Measurements from ENCODE around the gene RABAC1.

Gene RABAC1

GRCh38 chr19:41937525-41938468, 21.3 kb downstream of the RABAC1 start:
- no peak overlapping the region for H3K4me3 ChIP-seq (replicated peaks in 1 of 2; ENCODE audit: low read depth in 2 of 2, low read length in 2 of 2)
- DNase-seq (ENCODE audit: low read depth in 2 of 2) = no peak
- TF ChIP-seq, protein P1, sequence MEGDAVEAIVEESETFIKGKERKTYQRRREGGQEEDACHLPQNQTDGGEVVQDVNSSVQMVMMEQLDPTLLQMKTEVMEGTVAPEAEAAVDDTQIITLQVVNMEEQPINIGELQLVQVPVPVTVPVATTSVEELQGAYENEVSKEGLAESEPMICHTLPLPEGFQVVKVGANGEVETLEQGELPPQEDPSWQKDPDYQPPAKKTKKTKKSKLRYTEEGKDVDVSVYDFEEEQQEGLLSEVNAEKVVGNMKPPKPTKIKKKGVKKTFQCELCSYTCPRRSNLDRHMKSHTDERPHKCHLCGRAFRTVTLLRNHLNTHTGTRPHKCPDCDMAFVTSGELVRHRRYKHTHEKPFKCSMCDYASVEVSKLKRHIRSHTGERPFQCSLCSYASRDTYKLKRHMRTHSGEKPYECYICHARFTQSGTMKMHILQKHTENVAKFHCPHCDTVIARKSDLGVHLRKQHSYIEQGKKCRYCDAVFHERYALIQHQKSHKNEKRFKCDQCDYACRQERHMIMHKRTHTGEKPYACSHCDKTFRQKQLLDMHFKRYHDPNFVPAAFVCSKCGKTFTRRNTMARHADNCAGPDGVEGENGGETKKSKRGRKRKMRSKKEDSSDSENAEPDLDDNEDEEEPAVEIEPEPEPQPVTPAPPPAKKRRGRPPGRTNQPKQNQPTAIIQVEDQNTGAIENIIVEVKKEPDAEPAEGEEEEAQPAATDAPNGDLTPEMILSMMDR (IDR thresholded peaks at IDR 0.05; ENCODE audit: low read depth, low read length) = no peak

DNA sequence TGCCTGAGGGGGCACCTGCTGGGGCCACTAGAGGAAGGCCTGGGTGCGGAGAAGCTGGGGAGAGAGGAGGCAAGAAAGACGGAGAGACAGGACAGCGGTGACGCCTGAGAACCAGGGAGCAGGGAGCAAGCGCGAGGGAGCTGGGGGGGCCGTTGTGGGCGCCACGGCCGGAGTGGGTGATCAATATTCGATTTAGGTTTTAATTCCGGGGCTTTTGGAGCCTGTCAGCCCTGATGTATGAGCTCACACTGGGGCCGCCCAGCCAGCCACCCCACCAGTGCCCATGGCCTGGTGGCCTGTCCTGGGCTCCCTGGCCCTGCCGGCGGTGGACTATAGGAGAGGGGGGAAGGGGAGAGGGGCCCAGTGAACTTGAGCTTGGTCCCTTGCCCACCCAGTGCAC, 22.2 kb downstream of the RABAC1 start:
- TF ChIP-seq, protein P1 (IDR thresholded peaks at IDR 0.05; ENCODE audit: low read depth, low read length) = no peak
- DNase-seq (ENCODE audit: low read depth in 2 of 2) = no peak
- no peak overlapping the region for H3K4me3 ChIP-seq (replicated peaks in 1 of 2; ENCODE audit: low read depth in 2 of 2, low read length in 2 of 2)

DNA sequence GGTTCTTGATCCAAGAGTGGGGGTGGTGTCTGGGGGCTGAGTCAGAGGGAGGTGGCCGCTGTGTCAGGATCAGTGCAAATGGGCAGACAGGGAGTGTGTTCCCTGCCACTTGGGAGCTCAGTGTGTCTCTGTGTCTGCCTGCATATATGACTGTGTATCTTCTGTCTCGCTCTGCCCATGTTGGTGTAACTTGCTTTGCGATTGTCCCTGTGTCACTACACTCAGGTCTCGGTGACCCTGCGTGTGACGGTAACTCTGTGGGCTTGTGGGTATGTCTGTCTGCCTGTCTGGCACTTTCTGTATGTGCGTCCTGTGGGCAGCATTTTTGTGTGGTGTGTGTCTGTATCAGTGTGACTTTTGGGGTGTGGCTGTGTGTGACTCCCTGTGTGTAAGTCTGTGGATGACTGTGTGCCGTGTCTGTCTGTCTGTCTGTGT, 22.7 kb downstream of the RABAC1 start:
- DNase-seq (ENCODE audit: low read depth in 2 of 2) = peak in 1 of 2 donors; percentile 42
- H3K4me3 ChIP-seq (replicated peaks in 1 of 2; ENCODE audit: low read depth in 2 of 2, low read length in 2 of 2) = no peak overlapping the region
- TF ChIP-seq, protein P1 (IDR thresholded peaks at IDR 0.05; ENCODE audit: low read depth, low read length) = no peak

DNA sequence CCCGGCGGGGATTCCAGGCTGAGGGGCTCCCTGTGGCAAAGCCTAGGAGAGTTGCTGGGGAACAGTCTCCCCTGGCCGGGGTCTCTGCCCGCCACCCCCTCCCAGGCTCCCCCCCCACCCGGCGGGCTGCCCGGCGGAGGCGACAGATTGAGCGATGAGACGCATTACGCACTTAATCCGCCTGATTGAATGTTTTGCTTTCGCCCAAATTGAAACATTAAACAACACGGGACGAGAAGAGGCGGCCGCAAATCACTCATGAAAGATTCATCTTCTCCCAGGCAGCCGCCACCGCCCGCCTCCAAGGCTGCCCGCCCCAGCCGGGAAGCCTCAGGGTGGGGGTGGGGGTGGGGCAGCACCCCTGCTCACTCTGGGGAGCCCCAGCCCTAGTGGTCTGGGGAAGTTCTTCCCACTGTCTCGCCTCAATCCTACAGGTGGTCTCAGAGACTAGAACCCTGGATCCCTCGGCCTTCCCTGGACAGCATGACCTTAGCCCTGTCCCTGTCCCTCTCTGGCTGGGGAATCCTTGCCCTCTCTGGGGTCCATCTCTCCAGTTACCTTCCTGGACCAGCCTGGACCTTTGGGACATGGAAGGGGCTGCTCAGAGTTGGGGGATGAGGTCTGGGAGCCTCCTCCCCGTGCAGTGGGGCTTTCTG, 23.2 kb downstream of the RABAC1 start:
- TF ChIP-seq, protein P1 (IDR thresholded peaks at IDR 0.05; ENCODE audit: low read depth, low read length) = no peak
- no peak for DNase-seq (ENCODE audit: low read depth in 2 of 2)
- H3K4me3 ChIP-seq (replicated peaks in 1 of 2; ENCODE audit: low read depth in 2 of 2, low read length in 2 of 2) = no peak overlapping the region

GRCh38 chr19:41934849-41935374, 24.2 kb downstream of the RABAC1 start:
- peak; percentile 58 to 66 for DNase-seq (ENCODE audit: low read depth in 2 of 2)
- TF ChIP-seq, protein P1 (IDR thresholded peaks at IDR 0.05; ENCODE audit: low read depth, low read length) = peak; percentile 96
- no peak overlapping the region for H3K4me3 ChIP-seq (replicated peaks in 1 of 2; ENCODE audit: low read depth in 2 of 2, low read length in 2 of 2)

DNA sequence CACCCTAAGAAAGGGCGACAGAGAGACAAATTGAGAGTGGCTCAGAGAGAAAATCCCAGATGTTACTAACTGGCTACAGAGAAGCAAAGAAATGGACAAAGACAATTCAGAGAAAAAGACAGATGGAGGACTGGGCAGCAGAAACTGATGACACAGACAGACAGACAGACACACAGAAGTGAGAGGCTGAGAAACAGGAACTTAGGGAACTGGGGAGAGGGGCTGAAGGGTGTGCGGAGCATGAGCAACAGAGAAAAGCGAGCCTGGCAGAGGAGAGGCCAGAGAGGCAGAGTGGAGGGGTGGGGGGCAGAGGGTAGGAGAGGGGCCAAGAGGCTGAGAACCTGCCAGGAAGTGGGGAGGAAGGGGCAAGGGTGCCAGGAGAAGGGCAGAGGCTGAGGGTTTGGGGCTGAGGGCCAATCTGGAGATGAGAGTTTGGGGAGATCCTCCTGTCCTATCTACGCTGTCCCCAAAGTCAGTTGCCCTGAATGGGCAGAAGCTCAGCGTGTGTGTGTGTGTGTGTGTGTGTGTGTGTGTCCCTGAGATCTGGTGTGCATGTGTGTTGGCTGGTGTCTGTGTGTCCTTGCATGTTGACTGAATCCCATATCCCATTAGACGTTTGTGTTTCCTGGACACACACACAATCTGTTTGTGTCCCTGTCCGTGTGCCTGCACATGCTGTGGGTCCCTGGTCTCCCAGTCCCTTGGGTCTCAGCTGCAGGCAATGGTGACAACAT, 25.3 kb downstream of the RABAC1 start:
- DNase-seq (ENCODE audit: low read depth in 2 of 2) = no peak
- TF ChIP-seq, protein P1 (IDR thresholded peaks at IDR 0.05; ENCODE audit: low read depth, low read length) = no peak
- no peak overlapping the region for H3K4me3 ChIP-seq (replicated peaks in 1 of 2; ENCODE audit: low read depth in 2 of 2, low read length in 2 of 2)

All from cardiac fibroblast (primary cell).